Endodermal cell (in vitro differentiated cells): ENCODE data around the gene ZBED1. TPM values are rescaled to one million over a fixed set of nuclear protein-coding genes. Genes with fewer than 3 reads are reported as not detected.
"Not testable (repeated sequence)": the region's sequence is repeated elsewhere in the genome, so short reads cannot be mapped to it uniquely, and the experiment has no call there.

Source experiments
- DNase-seq: peaks from one replicate; pipeline ENCODE4 v3.0.0-alpha.2; 2017
- H3K27ac ChIP-seq: 2 replicates; pipeline ENCODE4 v1.5.1; 2013; ENCODE audit warnings: mild to moderate bottlenecking, low read depth, low read length, moderate library complexity
- H3K27me3 ChIP-seq: 2 replicates; pipeline ENCODE4 v1.6.1; 2013; ENCODE audit warnings: mild to moderate bottlenecking, low read length, moderate library complexity; ENCODE audit not compliant: insufficient read depth, control insufficient read depth, poor library complexity, severe bottlenecking
- H3K36me3 ChIP-seq: 2 replicates; pipeline ENCODE4 v1.7.0; 2013; ENCODE audit warnings: mild to moderate bottlenecking, low read length, moderate library complexity; ENCODE audit not compliant: control insufficient read depth, insufficient read depth
- H3K4me1 ChIP-seq: one replicate; pipeline ENCODE4 v1.7.0; 2013; ENCODE audit warnings: low read length; ENCODE audit not compliant: control insufficient read depth, insufficient read depth
- H3K4me3 ChIP-seq: 2 replicates; pipeline ENCODE4 v1.5.1; 2013; ENCODE audit warnings: mild to moderate bottlenecking, low read length, moderate library complexity
- H3K9ac ChIP-seq: 2 replicates; pipeline ENCODE4 v1.6.1; 2013; ENCODE audit warnings: mild to moderate bottlenecking, low read length, moderate library complexity; ENCODE audit not compliant: poor library complexity, severe bottlenecking; ENCODE audit errors: extremely low read depth
- H3K9me3 ChIP-seq: 2 replicates; pipeline ENCODE4 v1.6.1; 2013; ENCODE audit warnings: mild to moderate bottlenecking, low read length, moderate library complexity; ENCODE audit not compliant: control insufficient read depth
- H3K27ac Mint-ChIP-seq: 2 replicates; pipeline ENCODE4 v1.8.0; 2020; ENCODE audit warnings: mixed read lengths
- H3K27me3 Mint-ChIP-seq: 2 replicates; pipeline ENCODE4 v1.8.0; 2021; ENCODE audit warnings: mild to moderate bottlenecking, mixed read lengths; ENCODE audit not compliant: insufficient read depth
- H3K36me3 Mint-ChIP-seq: 2 replicates; pipeline ENCODE4 v1.8.0; 2020; ENCODE audit warnings: low read depth, mixed read lengths
- H3K4me1 Mint-ChIP-seq: 2 replicates; pipeline ENCODE4 v1.8.0; 2020; ENCODE audit warnings: mixed read lengths
- H3K4me3 Mint-ChIP-seq: 2 replicates; pipeline ENCODE4 v1.8.0; 2020; ENCODE audit warnings: mild to moderate bottlenecking, moderate library complexity, mixed read lengths
- H3K9me3 Mint-ChIP-seq: 2 replicates; pipeline ENCODE4 v1.8.0; 2020; ENCODE audit warnings: mild to moderate bottlenecking, mixed read lengths
- CTCF ChIP-seq: fragments of 200-600 bp; sonication (generic); conservative IDR thresholded peaks from 2 replicates; pipeline ENCODE4 v1.5.0; 2021; ENCODE audit warnings: antibody characterized with exemption, mild to moderate bottlenecking
- WGBS, 2 experiments: methylation state at CpG; one replicate each; pipeline versions ENCODE4 v1.1.5 to v1.1.7; 2013; ENCODE audit warnings: missing lambda C conversion rate in 2 of 2, mixed read lengths in 1 of 2; ENCODE audit not compliant: insufficient coverage in 1 of 2, insufficient read length in 1 of 2; 5-methylcytosine and 5-hydroxymethylcytosine counted together
- total RNA-seq, 2 donors: library from RNA; stranded (reverse); fragmentation: NEBNext Ultra II Directional in 1 of 2; extraction: Animal tissue kit (Norgen Biotek cat#: 25700) in 1 of 2; gene quantifications; 2 replicates in 1 of 2; 3 replicates in 1 of 2; pipeline ENCODE4 v1.2.1, GENCODE V29; 2021

The ZBED1 gene
- total RNA-seq, 2 donors from 2014 or later = 55.8 to 71.9 TPM

GRCh38 chrX:2521092-2521926 lies 20.5 kb upstream of the ZBED1 start:
- H3K27ac ChIP-seq = no peak overlapping the region
- no peaks in the 10 kb centered on the region for H3K4me1 ChIP-seq
- no peak for TF ChIP-seq CTCF
- H3K9me3 ChIP-seq = no peaks in the 10 kb centered on the region
- no peak overlapping the region for H3K27ac Mint-ChIP-seq
- no peaks in the 10 kb centered on the region for H3K36me3 Mint-ChIP-seq
- no peak overlapping the region for H3K4me3 Mint-ChIP-seq
- no peak overlapping the region for H3K4me3 ChIP-seq
- WGBS, 2 experiments = 66 to 80% methylated on average over 14 of the region's 15 CpGs
- no peaks in the 10 kb centered on the region for H3K27me3 ChIP-seq
- H3K9ac ChIP-seq = no peak overlapping the region
- H3K9me3 Mint-ChIP-seq = no peaks in the 10 kb centered on the region
- DNase-seq = no peak
- no peaks in the 10 kb centered on the region for H3K36me3 ChIP-seq
- peaks cover 6% of the 10 kb centered on the region for H3K4me1 Mint-ChIP-seq
- H3K27me3 Mint-ChIP-seq = no peaks in the 10 kb centered on the region

- Mint-ChIP-seq H3K9me3 (no peaks in the 10 kb centered on the region), H3K36me3 (no peaks in the 10 kb centered on the region), H3K4me3 (no peak overlapping the region), H3K4me1 (peaks cover 6% of the 10 kb centered on the region), H3K27me3 (no peaks in the 10 kb centered on the region), H3K27ac (no peak overlapping the region)
- no peak for DNase-seq
- Histone ChIP-seq H3K4me1 (no peaks in the 10 kb centered on the region), H3K36me3 (no peaks in the 10 kb centered on the region), H3K4me3 (no peak overlapping the region), H3K27me3 (no peaks in the 10 kb centered on the region), H3K9me3 (no peaks in the 10 kb centered on the region), H3K27ac (no peak overlapping the region), H3K9ac (no peak overlapping the region)
- TF ChIP-seq CTCF = no peak
- 94 to 96% methylated on average over 8 of the region's 8 CpGs for WGBS, 2 experiments
Measured at GRCh38 chrX:2520539-2520938, 19.8 kb upstream of the ZBED1 start.

GRCh38 chrX:2519638-2520037 lies 18.9 kb upstream of the ZBED1 start:
- not testable (repeated sequence) for H3K27me3 Mint-ChIP-seq, H3K4me3 Mint-ChIP-seq, DNase-seq, H3K4me1 ChIP-seq, H3K36me3 ChIP-seq, H3K4me3 ChIP-seq, H3K27ac Mint-ChIP-seq, H3K4me1 Mint-ChIP-seq, H3K9me3 Mint-ChIP-seq, H3K27ac ChIP-seq, H3K27me3 ChIP-seq, H3K36me3 Mint-ChIP-seq, H3K9me3 ChIP-seq, H3K9ac ChIP-seq
- 92 to 100% methylated on average over 3 of the region's 3 CpGs for WGBS, 2 experiments
